ENCODE measurements around the gene KAT6B. TPM values are rescaled to one million over a fixed set of nuclear protein-coding genes. Genes with fewer than 3 reads are reported as not detected.

The KAT6B gene
- total RNA-seq, 1 donor from 2014 or later, result 18.1 TPM

- H3K36me3 Mint-ChIP-seq (ENCODE audit: low read depth, unreplicated experiment), result no peaks in the 10 kb centered on the region
- H3K27ac Mint-ChIP-seq (ENCODE audit: unreplicated experiment), result no peak overlapping the region
- DNase-seq (ENCODE audit: low spot score), result no peak
- no peaks in the 10 kb centered on the region for H3K9me3 Mint-ChIP-seq (ENCODE audit: unreplicated experiment)
- H3K4me3 Mint-ChIP-seq (ENCODE audit: unreplicated experiment), result no peak overlapping the region
- H3K27me3 Mint-ChIP-seq (ENCODE audit: unreplicated experiment), result peaks cover 3% of the 10 kb centered on the region
- H3K4me1 Mint-ChIP-seq (ENCODE audit: unreplicated experiment), result no peaks in the 10 kb centered on the region
- TF ChIP-seq CTCF (IDR thresholded peaks at IDR 0.05; ENCODE audit: unreplicated experiment), result no peak
Observed at GRCh38 chr10:74983383-74983782, 157.0 kb downstream of the KAT6B start.

GRCh38 chr10:74987339-74988053, 161.1 kb downstream of the KAT6B start:
- no peak for TF ChIP-seq CTCF (IDR thresholded peaks at IDR 0.05; ENCODE audit: unreplicated experiment)
- H3K27me3 Mint-ChIP-seq (ENCODE audit: unreplicated experiment), result no peaks in the 10 kb centered on the region
- no peaks in the 10 kb centered on the region for H3K36me3 Mint-ChIP-seq (ENCODE audit: low read depth, unreplicated experiment)
- no peak overlapping the region for H3K27ac Mint-ChIP-seq (ENCODE audit: unreplicated experiment)
- H3K4me1 Mint-ChIP-seq (ENCODE audit: unreplicated experiment), result no peaks in the 10 kb centered on the region
- H3K4me3 Mint-ChIP-seq (ENCODE audit: unreplicated experiment), result no peak overlapping the region
- H3K9me3 Mint-ChIP-seq (ENCODE audit: unreplicated experiment), result no peaks in the 10 kb centered on the region
- no peak for DNase-seq (ENCODE audit: low spot score)

- Mint-ChIP-seq H3K4me1 (ENCODE audit: unreplicated experiment) (no peaks in the 10 kb centered on the region), H3K4me3 (ENCODE audit: unreplicated experiment) (no peak overlapping the region), H3K36me3 (ENCODE audit: low read depth, unreplicated experiment) (no peaks in the 10 kb centered on the region), H3K9me3 (ENCODE audit: unreplicated experiment) (no peaks in the 10 kb centered on the region), H3K27ac (ENCODE audit: unreplicated experiment) (no peak overlapping the region), H3K27me3 (ENCODE audit: unreplicated experiment) (no peaks in the 10 kb centered on the region)
- DNase-seq (ENCODE audit: low spot score), result no peak
- TF ChIP-seq CTCF (IDR thresholded peaks at IDR 0.05; ENCODE audit: unreplicated experiment), result no peak
Observed at GRCh38 chr10:74988054-74988775, 161.8 kb downstream of the KAT6B start.

GRCh38 chr10:74988832-74989561, 162.6 kb downstream of the KAT6B start:
- DNase-seq (ENCODE audit: low spot score), result no peak
- H3K27ac Mint-ChIP-seq (ENCODE audit: unreplicated experiment), result no peak overlapping the region

More at GRCh38 chr10:74988832-74989561, 162.6 kb downstream of the KAT6B start:
- TF ChIP-seq CTCF (IDR thresholded peaks at IDR 0.05; ENCODE audit: unreplicated experiment), result no peak
- Mint-ChIP-seq H3K9me3 (ENCODE audit: unreplicated experiment) (no peaks in the 10 kb centered on the region), H3K27me3 (ENCODE audit: unreplicated experiment) (no peaks in the 10 kb centered on the region), H3K4me3 (ENCODE audit: unreplicated experiment) (no peak overlapping the region), H3K4me1 (ENCODE audit: unreplicated experiment) (no peaks in the 10 kb centered on the region), H3K36me3 (ENCODE audit: low read depth, unreplicated experiment) (no peaks in the 10 kb centered on the region)

Data from endothelial cell (in vitro differentiated cells).